Body of pancreas (tissue), 4 donors: Measurements from ENCODE around the gene BCKDHB. TPM values are rescaled to one million over a fixed set of nuclear protein-coding genes. Genes with fewer than 3 reads are reported as not detected.

ENCODE experiments used
- ATAC-seq: fragments of 150-250 bp; one replicate; pipeline ENCODE4 v1.9.1; 2016
- DNase-seq, 4 donors: peaks; one replicate each; pipeline ENCODE4 v3.0.0-alpha.2; 2019
- H3K27ac ChIP-seq, 4 donors: fragments of 200-600 bp; sonication (generic); 1 replicate in 3 of 4; 2 replicates in 1 of 4; pipeline versions ENCODE4 v1.5.1 to v1.6.1; 2016 to 2019; ENCODE audit warnings: mild to moderate bottlenecking in 1 of 4, mixed read lengths in 1 of 4, moderate library complexity in 1 of 4
- H3K27me3 ChIP-seq, 2 donors: fragments of 200-600 bp; sonication (generic); one replicate each; pipeline ENCODE4 v1.6.0; 2016; ENCODE audit warnings: mild to moderate bottlenecking in 1 of 2
- H3K36me3 ChIP-seq, 2 donors: fragments of 200-600 bp; sonication (generic); replicated peaks in 1 of 2; 2 replicates each; pipeline ENCODE4 v1.5.1; 2016; ENCODE audit warnings: low read depth in 2 of 2; ENCODE audit not compliant: insufficient read depth in 1 of 2
- H3K4me1 ChIP-seq: fragments of 200-600 bp; sonication (generic); one replicate; pipeline ENCODE4 v1.6.0; 2016
- H3K4me3 ChIP-seq, 2 donors: fragments of 200-600 bp; sonication (generic); 1 replicate in 1 of 2; 2 replicates in 1 of 2; pipeline ENCODE4 v1.5.1; 2016 to 2019
- H3K9me3 ChIP-seq, 3 donors: fragments of 200-600 bp; sonication (generic); 1 replicate in 2 of 3; 2 replicates in 1 of 3; pipeline ENCODE4 v1.5.1; 2016
- CTCF ChIP-seq, 7 experiments: fragments of 450-650 bp in 4 of 7; fragments of 200-600 bp in 3 of 7; sonication (generic) in 3 of 7; IDR thresholded peaks; one replicate each; pipeline ENCODE4 v1.5.1; 2016 to 2019; ENCODE audit warnings: antibody characterized with exemption in 7 of 7
- POLR2A ChIP-seq, 3 donors: fragments of 450-650 bp; IDR thresholded peaks; one replicate each; pipeline ENCODE4 v1.6.1; 2016; ENCODE audit warnings: antibody characterized with exemption in 3 of 3, mild to moderate bottlenecking in 2 of 3
- WGBS, 2 donors: methylation state at CpG; one replicate each; pipeline ENCODE4 v1.1.5; 2017; 5-methylcytosine and 5-hydroxymethylcytosine counted together
- intact Hi-C: fragments of 100-400 bp; cut with DNase I; formaldehyde crosslinking; loops from one replicate; pipeline ENCODE4 v1.15.1; 2023
- total RNA-seq, 2 donors: library from RNA; depleted of rRNA; stranded (reverse); fragments of >200 nt; gene quantifications; one replicate each; pipeline ENCODE4 v1.1.0, GENCODE V29; 2016

BCKDHB gene
- total RNA-seq, 2 donors from 2014 or later: 11.5 to 14.8 TPM

DNA sequence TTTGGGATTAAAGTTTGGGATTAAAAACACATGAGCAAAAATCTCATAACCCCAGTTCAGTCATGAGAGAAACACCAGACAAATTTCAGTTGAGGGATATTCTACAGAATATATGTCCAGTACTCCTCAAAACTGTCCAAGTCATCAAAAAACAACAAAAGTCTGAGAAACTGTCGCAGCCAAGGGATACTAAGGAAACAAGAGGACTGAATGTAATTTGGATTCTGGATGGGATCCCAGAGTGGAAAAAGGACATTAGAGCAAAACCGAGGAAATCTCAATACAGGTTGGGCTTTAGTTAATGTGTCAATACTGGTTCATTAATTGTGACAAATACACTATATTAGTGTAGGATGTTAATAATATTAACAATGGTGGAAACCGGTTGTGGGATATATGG lies 219.3 kb downstream of the BCKDHB start:
- Histone ChIP-seq H3K27me3 (no peaks in the 10 kb centered on the region), H3K27ac (no peak overlapping the region), H3K9me3 (no peaks in the 10 kb centered on the region), H3K4me1 (no peaks in the 10 kb centered on the region), H3K36me3 (no peaks in the 10 kb centered on the region), H3K4me3 (no peak overlapping the region)
- intact Hi-C loops: no loop called here
- WGBS, 2 donors: 63 to 74% methylated on average over 3 of the region's 3 CpGs
- DNase-seq (no peak), ATAC-seq (no peak)
- TF ChIP-seq CTCF (IDR thresholded peaks at IDR 0.05): no peak
- TF ChIP-seq POLR2A (IDR thresholded peaks at IDR 0.05): no peak

DNA sequence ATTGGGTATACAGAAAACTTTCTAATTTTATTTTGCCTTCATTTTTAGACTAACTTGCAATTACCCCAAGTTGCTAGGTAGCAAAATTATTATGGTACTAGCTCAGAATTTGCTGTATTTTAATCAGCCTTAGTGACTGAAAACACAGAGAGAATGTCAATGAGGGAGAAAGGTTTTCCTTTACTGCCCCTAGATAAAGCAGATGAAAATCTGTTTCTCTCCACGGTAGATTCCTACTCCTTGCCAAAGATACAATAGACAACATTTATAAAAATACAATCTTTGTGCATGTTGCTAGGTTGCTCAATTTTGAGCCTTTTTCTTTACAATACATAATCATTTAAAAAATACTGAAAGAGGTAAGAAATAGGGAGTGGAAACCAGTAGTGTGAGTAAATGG lies 222.2 kb downstream of the BCKDHB start:
- Histone ChIP-seq H3K27ac (no peak overlapping the region), H3K4me3 (no peak overlapping the region), H3K9me3 (no peaks in the 10 kb centered on the region), H3K4me1 (no peaks in the 10 kb centered on the region), H3K36me3 (no peaks in the 10 kb centered on the region), H3K27me3 (no peaks in the 10 kb centered on the region)
- DNase-seq (no peak), ATAC-seq (no peak)
- WGBS, 2 donors: 17 to 21% methylated on average over 1 of the region's 1 CpG
- TF ChIP-seq POLR2A (IDR thresholded peaks at IDR 0.05) (no peak), CTCF (IDR thresholded peaks at IDR 0.05) (no peak)
- intact Hi-C loops: no loop called here

DNA sequence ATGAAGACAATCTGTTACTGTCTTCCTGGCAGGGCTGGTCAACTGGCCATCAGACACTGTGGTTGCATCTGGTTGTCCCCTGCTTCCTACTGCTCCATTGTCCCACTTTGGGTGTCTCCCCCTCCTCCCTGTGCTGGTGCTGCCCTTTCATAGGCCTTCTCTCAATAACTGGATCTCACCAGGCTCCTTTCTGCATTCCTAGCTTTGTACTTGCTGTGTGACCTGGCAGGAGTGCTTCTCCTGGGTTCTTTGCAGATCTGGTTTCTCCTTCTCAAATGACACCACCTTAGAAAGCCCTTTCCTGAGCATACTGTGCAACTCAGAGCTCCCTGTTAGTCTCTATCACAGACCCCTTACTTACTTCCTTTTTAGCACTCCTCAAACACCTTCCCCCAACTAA lies 223.0 kb downstream of the BCKDHB start:
- Histone ChIP-seq H3K4me1 (no peaks in the 10 kb centered on the region), H3K27ac (no peak overlapping the region), H3K36me3 (no peaks in the 10 kb centered on the region), H3K27me3 (no peaks in the 10 kb centered on the region), H3K9me3 (no peaks in the 10 kb centered on the region), H3K4me3 (no peak overlapping the region)
- DNase-seq: no peak
- intact Hi-C loops: no loop called here
- TF ChIP-seq POLR2A (IDR thresholded peaks at IDR 0.05) (no peak), CTCF (IDR thresholded peaks at IDR 0.05) (no peak)
- no peak for ATAC-seq

- WGBS, 2 donors: 59 to 63% methylated on average over 3 of the region's 3 CpGs
- ATAC-seq: no peak
Observed at GRCh38 chr6:80330961-80331360, 224.5 kb downstream of the BCKDHB start.

More at GRCh38 chr6:80330961-80331360, 224.5 kb downstream of the BCKDHB start:
- no peak overlapping the region for H3K4me3 ChIP-seq
- TF ChIP-seq POLR2A (IDR thresholded peaks at IDR 0.05) (no peak), CTCF (IDR thresholded peaks at IDR 0.05) (no peak)
- no peaks in the 10 kb centered on the region for H3K27me3 ChIP-seq
- no peak for DNase-seq
- H3K36me3 ChIP-seq: no peaks in the 10 kb centered on the region
- intact Hi-C loops: no loop called here
- no peaks in the 10 kb centered on the region for H3K4me1 ChIP-seq
- no peak overlapping the region for H3K27ac ChIP-seq
- no peaks in the 10 kb centered on the region for H3K9me3 ChIP-seq
